ENCODE results near the gene ZBED3. TPM values are rescaled to one million over a fixed set of nuclear protein-coding genes. Genes with fewer than 3 reads are reported as not detected.

Gene ZBED3
- total RNA-seq, 1 donor: 1.1 TPM

- no peaks in the 10 kb centered on the region for H3K79me2 ChIP-seq (ENCODE audit: insufficient read depth, low read length)
- peak overlapping the region; percentile 87 for H3K4me3 ChIP-seq (ENCODE audit: insufficient read depth, low read length)
- peak overlapping the region; percentile 69 for H3K27ac ChIP-seq (ENCODE audit: low read depth, low read length)
- H3K27me3 ChIP-seq (ENCODE audit: insufficient read depth, low read length): no peaks in the 10 kb centered on the region
- H3K36me3 ChIP-seq (ENCODE audit: insufficient read depth, low read length): no peaks in the 10 kb centered on the region
- peak overlapping the region; percentile 96 for H3K4me2 ChIP-seq (ENCODE audit: insufficient read depth, low read length)
- H3K9me3 ChIP-seq (ENCODE audit: low read depth, low read length): no peaks in the 10 kb centered on the region
- H2AFZ ChIP-seq (ENCODE audit: low read length): peak overlapping the region; percentile 97
- H3K4me1 ChIP-seq (ENCODE audit: insufficient read depth, low read length): peaks cover 11% of the 10 kb centered on the region
- no peaks in the 10 kb centered on the region for H4K20me1 ChIP-seq (ENCODE audit: insufficient read depth, low read length)
- no peak for TF ChIP-seq CTCF (IDR thresholded peaks at IDR 0.05; ENCODE audit: extremely low read depth, low read depth, low read length)
- peak; percentile 43 for DNase-seq (ENCODE audit: insufficient read length, low spot score, missing footprints)
Measured at GRCh38 chr5:77087484-77088261, 588 bp upstream of the ZBED3 start.

- H4K20me1 ChIP-seq (ENCODE audit: insufficient read depth, low read length): no peaks in the 10 kb centered on the region
- no peak for DNase-seq (ENCODE audit: insufficient read length, low spot score, missing footprints)
- peak overlapping the region; percentile 96 for H3K4me2 ChIP-seq (ENCODE audit: insufficient read depth, low read length)
- H3K79me2 ChIP-seq (ENCODE audit: insufficient read depth, low read length): no peaks in the 10 kb centered on the region
- peak overlapping the region; percentile 97 for H2AFZ ChIP-seq (ENCODE audit: low read length)
- H3K27ac ChIP-seq (ENCODE audit: low read depth, low read length): no peak overlapping the region
- no peak for TF ChIP-seq CTCF (IDR thresholded peaks at IDR 0.05; ENCODE audit: extremely low read depth, low read depth, low read length)
- no peaks in the 10 kb centered on the region for H3K9me3 ChIP-seq (ENCODE audit: low read depth, low read length)
- H3K4me1 ChIP-seq (ENCODE audit: insufficient read depth, low read length): peaks cover 11% of the 10 kb centered on the region
- no peaks in the 10 kb centered on the region for H3K36me3 ChIP-seq (ENCODE audit: insufficient read depth, low read length)
- H3K27me3 ChIP-seq (ENCODE audit: insufficient read depth, low read length): no peaks in the 10 kb centered on the region
- peak overlapping the region; percentile 87 for H3K4me3 ChIP-seq (ENCODE audit: insufficient read depth, low read length)
Measured at GRCh38 chr5:77086368-77086688, 757 bp downstream of the ZBED3 start.

- no peak overlapping the region for H3K4me2 ChIP-seq (ENCODE audit: insufficient read depth, low read length)
- no peaks in the 10 kb centered on the region for H3K79me2 ChIP-seq (ENCODE audit: insufficient read depth, low read length)
- no peak overlapping the region for H3K4me3 ChIP-seq (ENCODE audit: insufficient read depth, low read length)
- H3K27ac ChIP-seq (ENCODE audit: low read depth, low read length): no peak overlapping the region
- no peaks in the 10 kb centered on the region for H3K27me3 ChIP-seq (ENCODE audit: insufficient read depth, low read length)
- no peak for TF ChIP-seq CTCF (IDR thresholded peaks at IDR 0.05; ENCODE audit: extremely low read depth, low read depth, low read length)
- no peaks in the 10 kb centered on the region for H3K9me3 ChIP-seq (ENCODE audit: low read depth, low read length)
- DNase-seq (ENCODE audit: insufficient read length, low spot score, missing footprints): no peak
- peaks cover 10% of the 10 kb centered on the region for H3K4me1 ChIP-seq (ENCODE audit: insufficient read depth, low read length)
- no peaks in the 10 kb centered on the region for H4K20me1 ChIP-seq (ENCODE audit: insufficient read depth, low read length)
- H3K36me3 ChIP-seq (ENCODE audit: insufficient read depth, low read length): no peaks in the 10 kb centered on the region
- H2AFZ ChIP-seq (ENCODE audit: low read length): no peak overlapping the region
Measured at GRCh38 chr5:77083088-77083487, 4.0 kb downstream of the ZBED3 start.

- Histone ChIP-seq H3K9me3 (ENCODE audit: low read depth, low read length) (no peaks in the 10 kb centered on the region), H4K20me1 (ENCODE audit: insufficient read depth, low read length) (no peaks in the 10 kb centered on the region), H3K27me3 (ENCODE audit: insufficient read depth, low read length) (no peaks in the 10 kb centered on the region), H3K4me3 (ENCODE audit: insufficient read depth, low read length) (no peak overlapping the region), H3K79me2 (ENCODE audit: insufficient read depth, low read length) (no peaks in the 10 kb centered on the region), H3K27ac (ENCODE audit: low read depth, low read length) (no peak overlapping the region), H2AFZ (ENCODE audit: low read length) (no peak overlapping the region), H3K4me1 (ENCODE audit: insufficient read depth, low read length) (peaks cover 2% of the 10 kb centered on the region), H3K36me3 (ENCODE audit: insufficient read depth, low read length) (no peaks in the 10 kb centered on the region), H3K4me2 (ENCODE audit: insufficient read depth, low read length) (no peak overlapping the region)
- TF ChIP-seq CTCF (IDR thresholded peaks at IDR 0.05; ENCODE audit: extremely low read depth, low read depth, low read length): no peak
- DNase-seq (ENCODE audit: insufficient read length, low spot score, missing footprints): peak; percentile 58
Measured at GRCh38 chr5:77082280-77082679, 4.8 kb downstream of the ZBED3 start.
